Measurements from ENCODE around the gene PARS2.

- TF ChIP-seq CTCF (IDR thresholded peaks at IDR 0.05) (no peak), POLR2A (IDR thresholded peaks at IDR 0.05) (no peak), POLR2AphosphoS5 (IDR thresholded peaks at IDR 0.05) (no peak)
These were observed 54.6 kb downstream of the PARS2 start for GRCh38 chr1:54709547-54710292.

All from prostate gland (tissue), 2 donors.